Liver (tissue), 3 donors: Measurements from ENCODE around the gene CHRDL1.

Experiments
- JUND ChIP-seq, 2 donors: IDR thresholded peaks; 2 replicates each; pipeline ENCODE4 v1.6.1; 2016; ENCODE audit warnings: antibody characterized with exemption in 2 of 2
- RXRA ChIP-seq, 2 donors: IDR thresholded peaks; 2 replicates each; pipeline ENCODE4 v1.6.1; 2017 to 2018; ENCODE audit warnings: antibody characterized with exemption in 2 of 2, mild to moderate bottlenecking in 1 of 2
- TAF1 ChIP-seq: conservative IDR thresholded peaks from 2 replicates; pipeline ENCODE4 v1.6.1; 2016; ENCODE audit warnings: antibody characterized with exemption, mild to moderate bottlenecking
- TF ChIP-seq, protein P1 (sequence below): fragments of 150-350 bp; IDR thresholded peaks from 2 replicates; pipeline ENCODE4 v1.5.1; 2017; ENCODE audit warnings: improper control_type of control experiment, low read depth, low read length; ENCODE audit not compliant: missing input control
- donor health status: healthy.
- donor health status: healthy.

DNA sequence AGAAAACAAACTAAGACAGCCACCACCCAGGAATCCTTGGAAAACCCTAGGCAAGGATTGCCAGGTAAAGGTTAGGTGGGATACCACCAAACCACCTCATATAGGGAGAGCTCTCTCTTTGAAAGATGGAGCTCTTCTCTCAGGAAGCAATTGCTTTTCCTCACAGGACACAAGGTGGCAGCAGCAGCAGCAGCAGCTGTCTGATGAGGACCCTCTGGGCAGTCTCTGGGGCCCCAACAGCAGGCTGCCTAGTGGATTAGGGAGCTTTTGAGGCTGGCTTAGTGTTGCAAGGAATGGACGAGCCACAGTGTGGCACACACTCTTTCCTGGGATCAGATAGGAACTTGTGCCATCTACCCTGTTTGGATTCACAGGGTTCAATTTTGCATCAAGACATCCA, 41.4 kb upstream of the CHRDL1 start:
- TF ChIP-seq, protein P1, sequence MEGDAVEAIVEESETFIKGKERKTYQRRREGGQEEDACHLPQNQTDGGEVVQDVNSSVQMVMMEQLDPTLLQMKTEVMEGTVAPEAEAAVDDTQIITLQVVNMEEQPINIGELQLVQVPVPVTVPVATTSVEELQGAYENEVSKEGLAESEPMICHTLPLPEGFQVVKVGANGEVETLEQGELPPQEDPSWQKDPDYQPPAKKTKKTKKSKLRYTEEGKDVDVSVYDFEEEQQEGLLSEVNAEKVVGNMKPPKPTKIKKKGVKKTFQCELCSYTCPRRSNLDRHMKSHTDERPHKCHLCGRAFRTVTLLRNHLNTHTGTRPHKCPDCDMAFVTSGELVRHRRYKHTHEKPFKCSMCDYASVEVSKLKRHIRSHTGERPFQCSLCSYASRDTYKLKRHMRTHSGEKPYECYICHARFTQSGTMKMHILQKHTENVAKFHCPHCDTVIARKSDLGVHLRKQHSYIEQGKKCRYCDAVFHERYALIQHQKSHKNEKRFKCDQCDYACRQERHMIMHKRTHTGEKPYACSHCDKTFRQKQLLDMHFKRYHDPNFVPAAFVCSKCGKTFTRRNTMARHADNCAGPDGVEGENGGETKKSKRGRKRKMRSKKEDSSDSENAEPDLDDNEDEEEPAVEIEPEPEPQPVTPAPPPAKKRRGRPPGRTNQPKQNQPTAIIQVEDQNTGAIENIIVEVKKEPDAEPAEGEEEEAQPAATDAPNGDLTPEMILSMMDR, result no peak
- TF ChIP-seq RXRA (IDR thresholded peaks at IDR 0.05) (no peak), TAF1 (no peak), JUND (IDR thresholded peaks at IDR 0.05) (no peak)
